GM21360 (cell line): ENCODE results near the gene CHD9.
A peak's percentile ranks its signal among the peaks of the same experiment; 100 is the strongest.
"Not testable (repeated sequence)": the region's sequence is repeated elsewhere in the genome, so short reads cannot be mapped to it uniquely, and the experiment has no call there.

ENCODE experiments used
- ATAC-seq: cut with Tn5 transposase; IDR thresholded peaks from one replicate; pipeline ENCODE4 v1.9.1; 2021; ENCODE audit warnings: mild to moderate bottlenecking, moderate library complexity; ENCODE audit not compliant: unreplicated experiment

The CHD9 gene

GRCh38 chr16:53074296-53074695 is 19.5 kb downstream of the CHD9 start:
- ATAC-seq: not testable (repeated sequence)

- not testable (repeated sequence) for ATAC-seq
Observed at GRCh38 chr16:53075461-53075860, 20.7 kb downstream of the CHD9 start.

GRCh38 chr16:53078247-53078646 is 23.5 kb downstream of the CHD9 start:
- no peak for ATAC-seq

- no peak for ATAC-seq
Observed at GRCh38 chr16:53078765-53079485, 24.1 kb downstream of the CHD9 start.

- no peak for ATAC-seq
Observed at GRCh38 chr16:53080345-53081031, 25.7 kb downstream of the CHD9 start.

- ATAC-seq: no peak
Observed at GRCh38 chr16:53081032-53081424, 26.2 kb downstream of the CHD9 start.

GRCh38 chr16:53081686-53082407 is 27.1 kb downstream of the CHD9 start:
- no peak for ATAC-seq

GRCh38 chr16:53082509-53082908 is 27.7 kb downstream of the CHD9 start:
- ATAC-seq: no peak

- no peak for ATAC-seq
Observed at GRCh38 chr16:53083119-53083518, 28.3 kb downstream of the CHD9 start.

- ATAC-seq: no peak
Observed at GRCh38 chr16:53084141-53084541, 29.4 kb downstream of the CHD9 start.

- ATAC-seq: no peak
Observed at GRCh38 chr16:53084746-53085334, 30.0 kb downstream of the CHD9 start.

- ATAC-seq: no peak
Observed at GRCh38 chr16:53085369-53085843, 30.6 kb downstream of the CHD9 start.

- ATAC-seq: no peak
Observed at GRCh38 chr16:53085931-53086421, 31.2 kb downstream of the CHD9 start.

- ATAC-seq: no peak
Observed at GRCh38 chr16:53087101-53087500, 32.3 kb downstream of the CHD9 start.

- no peak for ATAC-seq
Observed at GRCh38 chr16:53089434-53090285, 34.9 kb downstream of the CHD9 start.

- no peak for ATAC-seq
Observed at GRCh38 chr16:53090286-53090590, 35.4 kb downstream of the CHD9 start.

- peak; percentile 46 for ATAC-seq
Observed at GRCh38 chr16:53090591-53091411, 36.0 kb downstream of the CHD9 start.

GRCh38 chr16:53091466-53092211 is 36.8 kb downstream of the CHD9 start:
- ATAC-seq: peak; percentile 59

GRCh38 chr16:53092284-53092683 is 37.5 kb downstream of the CHD9 start:
- ATAC-seq: no peak
